HG02571 (cell line): Measurements from ENCODE around the gene DIAPH2.

Experiments
- ATAC-seq: cut with Tn5 transposase; IDR thresholded peaks from one replicate; pipeline ENCODE4 v1.9.1; 2021; ENCODE audit warnings: mild to moderate bottlenecking, moderate library complexity; ENCODE audit not compliant: unreplicated experiment

Gene DIAPH2

DNA sequence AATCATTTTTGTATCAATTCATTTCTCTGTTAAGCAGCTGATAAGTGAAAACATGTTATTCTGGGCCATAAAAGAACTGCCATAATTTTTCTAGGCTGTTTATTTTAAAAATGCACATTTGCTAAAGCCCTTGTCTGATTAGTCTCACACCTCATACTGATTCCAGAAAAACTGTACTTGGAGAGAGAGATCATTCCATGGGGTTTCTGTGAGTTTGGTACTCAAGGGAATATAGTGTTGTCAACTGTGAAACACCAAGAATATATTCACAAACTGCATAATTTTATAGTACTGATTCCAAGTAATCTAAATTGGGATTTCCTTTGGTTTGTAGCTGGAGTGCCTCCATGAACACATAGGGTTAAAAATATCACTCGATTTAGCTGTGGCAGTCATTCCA lies 746.6 kb downstream of the DIAPH2 start:
- ATAC-seq, result no peak

DNA sequence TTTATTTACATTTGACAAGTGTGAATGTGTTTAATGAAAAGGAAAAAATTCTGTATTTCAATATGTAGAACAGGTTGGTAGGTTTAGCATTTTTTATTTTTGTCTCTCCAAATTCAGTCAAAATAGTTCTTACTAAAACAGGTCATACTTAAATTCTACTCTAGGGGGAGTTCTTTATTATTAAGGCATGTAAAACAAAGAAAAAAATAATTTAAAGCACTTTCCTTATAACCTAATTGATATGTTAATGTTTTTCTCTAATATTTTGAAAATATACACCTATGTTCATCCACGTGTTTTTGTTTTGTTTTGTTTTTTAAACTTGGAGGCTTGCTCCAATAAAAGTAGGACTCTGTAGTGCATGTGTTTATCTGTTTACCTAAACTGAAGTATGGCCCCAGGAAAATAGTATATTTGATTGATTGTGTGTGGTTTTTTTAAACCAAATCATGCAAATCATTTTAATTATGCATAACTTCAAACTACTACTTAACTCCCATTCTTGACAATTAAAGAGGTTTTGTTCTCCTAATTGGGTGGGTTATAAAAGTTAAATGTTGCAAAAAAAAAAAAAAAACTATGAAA lies 761.7 kb downstream of the DIAPH2 start:
- no peak for ATAC-seq

DNA sequence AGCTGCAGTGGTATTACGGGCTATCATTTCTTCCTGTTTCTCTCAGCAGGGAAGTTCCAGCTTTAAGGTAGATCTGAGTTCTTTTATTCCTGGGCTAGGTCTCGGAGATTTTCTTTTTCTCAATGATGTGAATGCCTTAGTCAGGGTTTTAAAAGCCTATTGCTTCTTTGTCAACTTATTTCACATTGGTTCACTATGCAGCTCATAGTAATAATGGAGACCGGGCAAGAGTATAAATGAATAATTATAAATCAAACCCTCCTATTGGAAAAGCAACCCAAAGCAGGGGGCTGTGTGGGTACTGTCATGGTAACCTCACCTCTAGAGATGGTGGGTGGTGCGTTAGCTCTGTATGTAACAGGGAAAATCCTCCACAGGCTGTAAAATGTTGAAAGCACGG lies 762.7 kb downstream of the DIAPH2 start:
- ATAC-seq, result no peak

DNA sequence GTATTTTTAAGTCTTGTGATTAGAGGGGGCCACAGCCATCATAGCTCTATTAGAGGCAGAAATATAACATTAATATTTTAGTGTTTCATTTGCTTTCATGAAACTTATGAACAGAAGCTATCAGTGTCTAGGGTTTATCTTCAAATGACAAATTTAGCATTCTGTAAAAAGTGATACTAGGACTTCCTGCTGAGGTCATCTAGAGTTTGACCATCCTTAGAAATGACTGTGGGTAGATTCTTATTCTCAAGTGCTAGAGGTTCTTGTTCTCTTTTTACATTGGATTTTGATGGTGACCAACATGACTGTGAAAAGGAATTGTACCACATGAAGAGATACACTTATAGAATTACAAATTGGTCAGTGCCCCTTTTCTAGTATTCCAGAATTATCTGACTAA lies 767.6 kb downstream of the DIAPH2 start:
- ATAC-seq, result no peak

DNA sequence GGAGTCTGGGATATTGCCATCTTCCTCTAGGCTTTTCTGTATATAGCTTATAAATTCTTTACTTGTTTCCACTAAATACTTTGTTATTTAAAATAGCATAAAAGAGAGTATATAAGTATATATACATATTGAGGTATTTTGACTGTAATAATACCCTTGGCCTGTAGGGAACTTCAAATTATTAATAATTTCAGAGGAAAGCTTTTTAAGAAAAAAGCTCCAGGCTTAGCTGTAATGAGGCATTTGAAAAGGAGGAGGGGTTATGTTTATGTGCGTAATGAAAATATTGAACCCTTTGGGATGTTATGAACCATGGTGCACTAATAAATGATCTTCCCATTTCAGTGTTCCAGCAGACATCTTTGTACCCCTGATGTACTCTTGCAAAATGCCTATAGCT lies 777.1 kb downstream of the DIAPH2 start:
- ATAC-seq, result no peak

DNA sequence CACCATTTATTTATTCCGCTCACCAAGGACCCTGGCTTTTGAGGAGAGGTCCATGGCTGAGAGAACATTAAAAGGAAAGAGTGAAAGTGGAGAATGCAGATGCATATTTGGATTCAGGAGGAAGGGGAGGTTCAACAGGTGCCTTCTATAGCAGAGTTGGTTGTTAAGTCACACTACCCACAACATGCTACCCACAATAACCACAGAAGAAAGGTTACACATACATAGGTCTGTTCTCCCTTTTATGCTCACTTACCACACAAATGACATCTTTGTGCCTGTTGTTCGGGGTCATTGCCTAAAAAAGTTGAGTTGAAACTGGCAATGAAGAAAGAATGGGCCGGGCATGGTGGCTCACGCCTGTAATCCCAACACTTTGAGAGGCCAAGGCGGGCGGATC lies 786.4 kb downstream of the DIAPH2 start:
- no peak for ATAC-seq

DNA sequence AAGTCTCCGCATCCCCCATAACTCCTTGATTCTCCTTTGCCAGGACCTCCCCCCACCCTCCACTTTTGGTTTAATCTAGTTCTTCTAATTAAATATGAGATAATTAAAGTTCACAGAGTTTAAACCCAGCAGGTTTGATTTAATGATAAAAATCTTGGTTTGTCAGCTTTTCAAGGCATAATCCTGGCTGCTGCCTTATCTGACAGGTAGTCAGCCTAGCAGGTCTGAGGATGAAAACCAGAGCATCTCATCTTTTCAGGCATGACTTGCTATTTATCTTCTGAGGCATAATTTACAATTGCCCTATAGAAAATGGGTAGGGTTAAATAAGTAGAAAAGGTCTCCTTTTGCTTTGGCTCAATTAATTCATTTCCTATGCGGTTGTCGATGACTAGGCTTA lies 790.3 kb downstream of the DIAPH2 start:
- ATAC-seq, result no peak

DNA sequence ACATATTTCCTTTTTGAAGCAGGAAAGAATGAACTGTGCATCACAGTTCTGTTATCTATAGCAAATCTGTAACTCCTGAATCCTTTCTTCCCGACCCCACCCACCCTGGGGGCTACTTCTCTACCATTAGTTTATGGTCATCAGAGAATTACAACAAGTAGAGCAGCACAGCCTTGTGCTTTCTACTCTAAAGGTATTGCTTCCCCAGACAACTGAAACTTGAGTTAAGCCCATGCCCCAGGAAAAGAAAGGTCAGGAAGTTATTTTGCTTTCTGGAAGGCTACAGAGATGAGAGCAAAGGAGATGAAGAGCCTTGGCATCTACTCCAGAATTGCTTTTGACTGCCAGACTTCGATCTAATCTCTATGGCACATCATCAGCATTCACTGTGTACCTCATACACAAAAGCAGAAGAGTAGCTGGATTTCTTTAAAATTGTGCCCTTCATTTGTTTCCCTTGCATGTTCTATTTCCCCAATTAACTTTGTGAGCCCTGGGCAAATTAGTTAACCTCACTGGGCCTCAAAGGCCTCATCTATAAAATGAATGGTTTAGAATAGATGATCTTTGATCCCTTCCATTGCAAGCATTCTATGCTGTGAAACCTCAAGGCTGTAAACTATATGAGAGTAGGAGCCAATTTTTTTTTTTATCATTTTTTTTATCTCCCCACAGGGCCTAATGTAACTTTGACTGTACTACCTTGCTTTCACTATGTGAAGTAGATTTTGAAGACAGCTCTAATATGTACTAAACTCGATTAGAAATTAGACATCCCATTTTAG lies 794.7 kb downstream of the DIAPH2 start:
- no peak for ATAC-seq

DNA sequence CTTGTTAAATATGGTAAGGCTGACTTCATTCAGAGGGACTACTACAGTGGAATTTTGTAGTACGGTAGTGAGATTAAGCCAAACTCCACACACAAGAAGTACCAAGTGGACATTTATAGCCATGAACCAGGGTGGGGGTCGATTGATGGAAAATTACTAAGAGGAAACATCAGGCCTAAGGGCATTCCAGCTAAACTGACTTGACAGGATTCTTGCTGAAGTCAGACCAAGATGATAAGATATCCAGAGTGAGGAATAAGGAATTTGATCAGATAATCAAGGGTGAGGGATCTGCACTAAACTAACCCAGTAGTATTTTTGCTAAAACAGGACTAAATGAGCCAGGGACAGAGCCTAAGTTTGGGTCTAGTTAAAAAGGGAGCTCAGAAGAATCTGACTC lies 796.6 kb downstream of the DIAPH2 start:
- no peak for ATAC-seq

DNA sequence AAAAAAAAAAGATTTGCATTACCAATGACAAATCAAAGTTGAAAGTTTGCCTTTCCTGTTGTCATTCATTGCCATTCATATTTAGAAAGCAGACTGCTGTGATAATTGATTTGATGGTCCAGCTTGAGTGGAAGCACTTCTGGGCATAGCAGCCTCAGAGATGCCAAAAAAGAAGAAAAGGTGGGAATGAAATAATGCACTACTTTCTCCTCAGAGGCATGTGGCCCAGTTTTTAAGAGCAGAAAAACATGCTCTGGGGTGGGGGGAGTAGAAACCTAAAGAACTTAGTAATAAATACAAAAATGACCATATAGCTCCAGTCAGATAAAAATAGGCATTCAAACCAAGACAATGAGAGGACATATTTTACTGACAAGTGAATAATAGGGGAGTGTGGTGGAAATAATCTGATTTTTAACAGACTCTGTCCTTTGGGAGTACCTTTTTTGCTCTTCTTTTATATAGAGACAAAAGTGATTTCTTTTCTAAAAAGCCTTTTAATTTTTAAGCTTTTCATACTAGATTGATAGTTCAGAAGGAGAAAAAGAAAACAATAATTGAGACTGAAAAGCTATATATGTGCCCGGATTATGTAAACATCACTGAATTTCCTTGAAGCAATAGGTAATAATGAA lies 798.1 kb downstream of the DIAPH2 start:
- ATAC-seq, result no peak

DNA sequence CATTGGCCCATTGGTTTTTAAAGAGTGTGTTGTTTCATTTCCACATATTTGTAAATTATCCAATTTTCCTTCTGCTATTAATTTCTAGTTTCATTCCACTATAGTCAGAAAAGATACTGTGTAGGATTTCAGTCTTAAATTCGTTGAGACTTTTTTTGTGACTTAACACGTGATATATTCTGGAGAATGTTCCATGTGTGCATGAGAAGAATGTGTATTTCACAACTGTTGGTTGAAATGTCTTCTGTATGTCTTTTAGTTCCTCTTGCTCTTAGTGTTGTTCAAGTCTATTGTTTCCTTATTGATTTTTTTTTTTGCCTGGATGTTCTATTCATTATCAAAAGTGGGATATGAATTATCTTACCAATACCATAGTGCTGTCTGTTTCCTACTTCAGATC lies 806.0 kb downstream of the DIAPH2 start:
- ATAC-seq, result no peak

DNA sequence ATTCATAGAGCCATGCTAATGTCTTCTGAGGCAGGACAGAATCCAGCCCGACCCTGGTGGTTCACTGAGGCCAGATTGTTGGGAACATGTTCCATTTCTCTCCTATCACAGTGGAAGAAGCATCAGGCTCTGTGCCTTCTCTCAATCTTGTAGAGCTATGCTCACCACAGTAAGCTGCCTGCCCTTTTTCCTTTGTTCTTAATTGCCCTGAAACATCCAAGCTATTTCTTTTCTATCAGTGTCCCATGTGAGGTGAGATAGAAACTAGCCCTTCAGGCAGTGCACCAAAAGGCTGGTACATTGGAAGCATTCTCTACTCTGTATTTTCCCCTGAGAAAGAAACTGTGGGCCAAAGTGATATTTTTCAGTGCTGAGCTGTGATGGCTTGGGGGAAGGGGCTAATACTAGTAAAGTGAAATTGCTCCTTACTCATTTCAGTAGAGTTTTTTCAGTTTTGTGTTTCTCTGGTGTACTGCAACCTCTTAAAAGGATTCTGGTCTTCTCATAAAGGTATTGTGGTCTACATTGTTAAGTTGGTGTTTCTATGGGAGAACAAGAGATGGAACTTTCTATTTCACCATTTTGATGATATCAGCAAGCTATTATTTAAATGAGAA lies 810.2 kb downstream of the DIAPH2 start:
- ATAC-seq, result peak; percentile 93

DNA sequence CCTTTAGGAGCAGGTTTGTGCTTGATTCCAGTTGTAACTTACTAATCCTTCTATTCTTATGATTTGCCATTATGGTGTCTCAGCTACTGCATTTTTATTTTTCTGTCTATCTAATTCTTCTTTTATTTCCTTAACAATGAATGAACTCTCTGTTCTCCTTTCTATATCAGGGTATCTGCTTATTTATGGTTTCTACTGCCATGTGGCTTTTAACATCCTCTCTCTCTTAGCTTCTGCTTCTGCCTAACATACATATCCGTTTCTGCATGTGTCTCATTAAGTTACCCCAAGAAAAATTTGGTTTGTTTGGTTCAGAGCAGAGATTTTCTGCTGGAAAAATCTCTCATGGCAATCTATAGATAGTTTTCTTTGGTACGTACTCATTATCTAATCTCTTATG lies 813.5 kb downstream of the DIAPH2 start:
- ATAC-seq, result no peak

DNA sequence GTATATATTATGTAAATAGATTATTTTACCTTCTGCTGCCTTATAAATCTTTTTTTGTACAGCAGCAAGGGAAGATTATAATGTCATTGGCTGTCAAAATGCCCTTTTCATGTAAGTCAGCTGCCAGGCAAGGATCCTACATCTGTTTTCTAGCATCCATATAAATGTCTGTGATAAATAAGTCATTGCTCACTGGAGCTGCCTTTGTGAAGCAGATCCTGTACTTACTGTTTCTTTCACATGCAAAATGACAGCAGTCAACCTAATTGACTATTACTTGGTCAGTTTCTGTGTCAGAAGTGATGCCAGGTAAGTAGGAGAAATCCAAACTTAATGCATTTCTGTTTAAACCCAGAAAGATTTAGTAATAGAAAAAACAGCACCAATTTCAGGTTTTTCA lies 819.8 kb downstream of the DIAPH2 start:
- no peak for ATAC-seq

DNA sequence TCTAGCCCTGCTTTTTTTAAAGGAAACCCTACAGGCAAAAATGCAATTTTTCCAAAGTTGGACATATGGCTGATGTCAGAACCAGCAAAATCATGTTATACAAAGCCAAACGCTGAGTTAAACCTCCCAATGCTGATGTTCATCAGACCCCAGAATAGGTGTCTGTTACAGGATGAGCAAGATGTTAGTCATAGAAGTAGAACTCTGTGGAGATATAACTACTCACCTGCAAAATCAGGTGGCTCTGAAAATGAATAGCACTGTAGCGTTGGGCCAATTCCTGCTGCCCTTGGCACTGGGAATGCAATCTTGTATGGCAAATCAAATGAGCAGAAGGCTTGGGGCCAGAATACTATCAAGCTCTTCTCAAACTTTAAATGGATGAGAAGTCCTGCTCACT lies 833.1 kb downstream of the DIAPH2 start:
- ATAC-seq, result no peak

DNA sequence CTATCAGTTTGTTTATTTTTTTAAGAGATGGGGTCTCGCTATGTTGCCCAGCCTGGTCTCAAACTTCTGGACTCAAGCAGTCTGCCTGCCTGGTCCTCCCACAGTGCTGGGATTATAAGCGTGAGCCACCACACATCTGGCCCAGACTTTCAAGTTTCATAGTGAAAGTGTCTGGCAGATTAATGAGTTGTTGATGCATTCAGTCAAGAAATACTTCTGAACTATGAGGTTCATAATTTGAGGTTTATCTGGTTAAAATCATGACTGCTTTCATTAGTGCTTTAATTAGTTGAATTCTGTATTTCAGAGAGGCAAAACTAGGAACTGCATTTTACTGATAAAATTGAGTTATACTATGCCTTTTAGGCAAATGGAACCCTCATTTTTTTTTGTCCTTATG lies 837.7 kb downstream of the DIAPH2 start:
- ATAC-seq, result no peak

DNA sequence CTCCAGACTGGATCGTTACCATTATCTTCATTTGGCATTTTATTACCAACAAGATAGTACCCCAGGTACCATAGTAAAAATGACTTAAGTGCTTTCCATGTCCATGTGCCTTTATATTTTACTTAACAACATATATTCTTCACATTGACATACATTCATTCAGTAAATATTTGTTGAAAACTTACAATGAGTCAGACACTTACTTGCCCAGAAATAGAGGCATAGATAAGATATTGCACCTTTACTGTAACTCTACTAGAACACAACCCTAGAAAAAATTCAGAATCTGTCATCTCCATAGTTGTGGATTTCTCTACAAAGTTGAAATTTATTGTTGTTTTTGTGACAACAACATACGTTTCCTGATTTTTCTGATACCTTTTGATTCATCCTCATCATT lies 839.7 kb downstream of the DIAPH2 start:
- no peak for ATAC-seq

DNA sequence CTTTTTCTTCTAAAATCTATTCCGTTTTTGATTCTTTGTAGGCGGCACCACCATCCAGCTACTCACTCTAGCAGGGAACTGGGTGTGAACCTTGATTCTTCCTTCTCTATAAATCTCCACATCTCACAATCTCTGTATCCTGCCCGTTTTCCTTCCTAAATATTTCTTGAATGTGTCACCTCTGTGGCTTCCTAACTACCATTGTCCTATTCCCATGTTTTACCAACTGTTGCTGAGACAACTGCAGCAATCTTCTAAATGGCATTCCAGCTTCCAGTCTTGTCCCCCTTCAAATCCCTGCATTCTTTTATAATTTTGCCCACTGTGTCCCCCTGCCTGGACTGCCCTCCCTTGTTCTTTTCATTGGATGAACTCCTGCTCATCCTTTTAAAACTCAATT lies 840.4 kb downstream of the DIAPH2 start:
- ATAC-seq, result no peak

DNA sequence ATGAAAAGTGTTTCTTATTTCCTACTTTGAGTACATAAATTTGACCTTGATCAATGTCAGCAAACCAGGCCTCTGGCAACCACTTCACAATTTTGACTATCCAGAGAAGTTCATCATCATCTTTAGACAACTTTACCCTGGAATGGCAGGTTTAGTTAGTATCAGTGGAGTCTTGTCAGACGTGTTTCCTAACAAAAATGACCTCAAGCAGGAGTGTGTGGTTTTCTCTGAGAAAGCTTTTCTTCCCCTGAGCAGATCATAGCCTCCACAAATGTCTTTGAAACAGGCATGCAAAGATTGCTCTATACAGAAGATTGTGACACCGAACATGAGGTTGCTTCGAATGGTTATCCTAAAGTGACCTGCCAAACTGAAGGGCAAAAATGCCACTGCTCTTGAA lies 841.3 kb downstream of the DIAPH2 start:
- no peak for ATAC-seq

DNA sequence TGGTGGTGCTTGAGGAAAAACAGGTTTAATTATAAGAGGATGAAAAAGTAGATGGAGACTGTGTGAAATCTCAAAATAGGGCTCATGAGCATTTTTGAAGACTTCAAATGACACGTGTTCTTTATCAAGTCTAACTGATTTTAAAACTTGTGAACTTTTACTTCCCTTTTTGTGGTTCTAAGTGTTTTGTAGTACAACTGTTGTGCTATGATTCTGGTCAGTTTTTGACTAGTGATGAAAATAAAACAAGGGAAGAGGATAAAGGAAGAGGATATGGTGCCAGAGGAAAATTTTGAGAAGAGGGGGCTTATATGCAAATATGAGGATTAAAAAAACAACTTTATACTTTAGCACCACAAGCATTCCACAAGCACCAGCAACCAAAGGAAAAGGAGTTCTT lies 843.1 kb downstream of the DIAPH2 start:
- ATAC-seq, result no peak

DNA sequence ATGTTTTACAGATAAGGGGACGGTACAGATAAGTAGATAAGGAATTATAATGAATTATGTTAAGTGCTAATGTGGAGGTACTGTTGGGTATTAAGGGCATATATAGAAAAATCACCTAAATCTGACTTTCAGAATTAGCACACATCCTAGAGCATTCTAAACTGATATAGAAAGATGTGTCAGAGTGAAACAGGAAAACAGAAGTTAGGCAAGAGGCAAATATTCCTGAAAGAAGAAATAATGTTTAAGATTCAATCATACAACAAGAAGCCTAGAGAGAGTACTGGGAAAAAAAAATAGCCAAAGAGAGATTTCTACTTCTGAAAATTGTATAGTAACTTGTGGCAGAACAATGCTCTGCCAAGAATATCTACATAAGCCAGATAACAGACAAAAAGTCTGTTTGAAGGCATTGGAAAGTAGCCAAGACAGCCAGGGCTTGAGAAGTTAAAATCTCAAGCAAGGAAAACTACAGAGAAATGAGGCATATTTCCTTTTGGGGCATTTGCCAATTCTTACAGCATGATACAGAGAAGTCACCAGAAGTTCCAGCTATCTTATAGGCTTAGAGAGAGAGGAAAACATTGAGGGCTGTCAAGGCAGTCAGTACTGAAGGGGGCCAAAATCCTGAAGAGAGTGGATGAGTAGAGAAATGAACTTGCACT lies 845.0 kb downstream of the DIAPH2 start:
- no peak for ATAC-seq
